PC-3 (cell line): ENCODE results near the gene SLC25A51.

Experiments used
- CTCF ChIP-seq: fragments of 300-600 bp; sonication (generic); conservative IDR thresholded peaks from 2 replicates; pipeline ENCODE4 v1.5.1; 2017; ENCODE audit warnings: antibody characterized with exemption, low read depth, mild to moderate bottlenecking, low read length
- EZH2 ChIP-seq: fragments of 300-600 bp; sonication (generic); IDR thresholded peaks from one replicate; pipeline ENCODE4 v1.6.1; 2017; ENCODE audit warnings: antibody characterized with exemption, mild to moderate bottlenecking, low read length; ENCODE audit not compliant: unreplicated experiment

GRCh38 chr9:37943345-37944265, 39.7 kb upstream of the SLC25A51 start:
- TF ChIP-seq CTCF (no peak), EZH2 (no peak)
